LNCAP (cell line): ENCODE results near the gene TTC31.

ENCODE experiments used
- TF ChIP-seq, protein P1 (sequence below): fragments of 450-650 bp; IDR thresholded peaks from 2 replicates; pipeline ENCODE4 v1.5.1; 2017; ENCODE audit warnings: mild to moderate bottlenecking

TTC31 gene

DNA sequence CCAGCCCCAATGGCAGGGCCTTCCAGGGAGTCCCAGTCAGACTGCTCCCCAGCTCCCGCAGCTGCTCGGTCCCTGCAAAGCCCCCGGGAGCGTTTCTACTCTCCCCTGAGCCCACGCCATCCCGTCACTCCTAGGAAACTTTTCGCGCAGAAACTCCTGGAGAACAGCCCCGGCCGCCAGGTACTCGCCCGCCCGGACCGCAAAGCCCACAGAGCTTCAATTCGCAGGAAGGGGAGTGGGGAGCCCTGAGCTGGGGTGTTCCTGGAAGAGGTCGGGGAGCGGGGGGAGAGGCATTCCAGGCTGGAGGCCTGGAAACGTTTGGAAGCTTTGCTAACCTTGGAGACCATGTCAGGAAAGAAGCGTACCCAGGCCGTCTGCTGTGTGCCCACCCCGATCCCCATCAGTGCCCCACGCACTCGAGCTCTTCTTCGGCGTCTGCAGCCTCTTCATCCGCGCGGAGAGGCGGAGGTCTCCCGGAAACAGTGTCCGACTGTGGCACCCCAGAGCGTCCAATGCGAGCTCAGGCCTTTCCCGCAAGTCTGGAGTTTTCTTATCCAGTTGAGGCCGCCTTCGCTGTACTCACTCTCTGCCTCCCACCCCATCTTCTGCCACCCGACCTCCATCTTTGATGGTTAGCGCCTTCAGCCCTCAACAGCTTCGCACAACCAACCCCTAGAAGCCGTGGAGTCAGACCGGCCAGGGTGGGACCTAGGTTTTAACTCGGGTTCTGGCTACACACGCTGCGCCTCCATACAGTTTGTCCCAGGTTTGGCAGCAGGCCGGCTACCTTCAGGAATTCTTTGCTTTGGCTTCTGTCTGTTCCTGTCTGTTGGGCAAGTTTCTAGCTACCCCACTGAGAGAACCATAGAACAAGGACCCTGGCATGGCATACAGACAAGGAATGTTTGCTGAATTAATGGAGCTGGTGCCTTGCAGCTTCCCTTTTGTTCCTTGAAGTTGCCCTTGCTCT, 20.9 kb downstream of the TTC31 start:
- TF ChIP-seq, protein P1, sequence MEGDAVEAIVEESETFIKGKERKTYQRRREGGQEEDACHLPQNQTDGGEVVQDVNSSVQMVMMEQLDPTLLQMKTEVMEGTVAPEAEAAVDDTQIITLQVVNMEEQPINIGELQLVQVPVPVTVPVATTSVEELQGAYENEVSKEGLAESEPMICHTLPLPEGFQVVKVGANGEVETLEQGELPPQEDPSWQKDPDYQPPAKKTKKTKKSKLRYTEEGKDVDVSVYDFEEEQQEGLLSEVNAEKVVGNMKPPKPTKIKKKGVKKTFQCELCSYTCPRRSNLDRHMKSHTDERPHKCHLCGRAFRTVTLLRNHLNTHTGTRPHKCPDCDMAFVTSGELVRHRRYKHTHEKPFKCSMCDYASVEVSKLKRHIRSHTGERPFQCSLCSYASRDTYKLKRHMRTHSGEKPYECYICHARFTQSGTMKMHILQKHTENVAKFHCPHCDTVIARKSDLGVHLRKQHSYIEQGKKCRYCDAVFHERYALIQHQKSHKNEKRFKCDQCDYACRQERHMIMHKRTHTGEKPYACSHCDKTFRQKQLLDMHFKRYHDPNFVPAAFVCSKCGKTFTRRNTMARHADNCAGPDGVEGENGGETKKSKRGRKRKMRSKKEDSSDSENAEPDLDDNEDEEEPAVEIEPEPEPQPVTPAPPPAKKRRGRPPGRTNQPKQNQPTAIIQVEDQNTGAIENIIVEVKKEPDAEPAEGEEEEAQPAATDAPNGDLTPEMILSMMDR: no peak

DNA sequence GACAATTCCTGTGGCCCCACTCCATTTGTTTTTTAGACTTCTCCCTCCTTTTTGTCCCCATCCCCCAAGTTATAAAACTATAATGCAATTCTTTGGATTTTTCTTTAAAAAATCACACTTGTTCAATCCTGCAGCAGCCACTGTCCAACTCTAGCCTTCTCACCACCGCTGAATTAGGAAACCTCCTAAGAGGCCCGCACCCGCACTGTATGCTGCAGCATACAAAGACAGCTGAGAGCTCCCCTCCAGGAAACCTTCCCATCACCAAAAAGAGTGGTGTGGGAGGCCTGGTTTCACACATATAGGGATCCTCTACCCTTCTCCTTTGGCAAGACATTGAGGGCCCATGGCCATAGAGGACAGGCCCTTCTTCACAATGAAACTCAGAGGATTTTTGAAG, 21.7 kb downstream of the TTC31 start:
- TF ChIP-seq, protein P1: no peak

DNA sequence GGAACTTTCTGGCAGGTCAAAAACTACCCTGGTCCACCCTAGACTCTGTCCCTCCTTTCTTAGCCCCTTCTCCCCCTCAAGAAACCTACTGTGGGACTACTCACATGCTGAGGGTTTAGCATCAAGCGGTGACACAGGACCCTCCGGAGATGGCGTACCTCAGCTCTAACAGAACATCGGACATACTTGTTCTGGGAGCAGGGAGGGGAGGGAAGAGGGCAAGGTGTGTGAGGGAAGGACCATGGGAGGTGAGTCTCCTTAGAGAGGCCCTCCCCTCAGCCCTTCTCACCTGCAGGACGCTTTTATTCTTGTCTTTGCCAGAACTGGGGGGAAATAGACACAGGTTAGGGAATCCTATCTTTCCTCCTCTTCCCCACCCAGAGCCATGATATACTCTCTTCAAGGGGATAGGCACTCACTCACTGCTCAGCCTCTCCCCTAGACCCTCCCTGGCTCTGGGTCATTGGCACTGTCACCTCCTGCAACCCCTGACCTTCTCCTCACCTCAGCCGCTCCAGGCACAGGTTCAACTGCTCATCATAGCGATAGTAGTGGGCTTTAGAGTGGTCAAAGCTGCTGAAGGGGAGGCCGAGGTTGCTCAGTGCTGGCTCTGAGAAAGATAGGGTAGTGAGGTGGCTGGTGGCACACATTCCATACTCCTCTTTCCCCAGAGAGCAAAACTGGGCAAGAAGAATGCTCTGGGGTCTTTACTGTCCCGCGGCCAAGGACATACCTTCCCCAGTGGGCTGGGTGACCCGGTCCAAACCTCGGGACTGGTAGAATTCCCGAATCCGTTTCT, 22.8 kb downstream of the TTC31 start:
- TF ChIP-seq, protein P1: no peak

DNA sequence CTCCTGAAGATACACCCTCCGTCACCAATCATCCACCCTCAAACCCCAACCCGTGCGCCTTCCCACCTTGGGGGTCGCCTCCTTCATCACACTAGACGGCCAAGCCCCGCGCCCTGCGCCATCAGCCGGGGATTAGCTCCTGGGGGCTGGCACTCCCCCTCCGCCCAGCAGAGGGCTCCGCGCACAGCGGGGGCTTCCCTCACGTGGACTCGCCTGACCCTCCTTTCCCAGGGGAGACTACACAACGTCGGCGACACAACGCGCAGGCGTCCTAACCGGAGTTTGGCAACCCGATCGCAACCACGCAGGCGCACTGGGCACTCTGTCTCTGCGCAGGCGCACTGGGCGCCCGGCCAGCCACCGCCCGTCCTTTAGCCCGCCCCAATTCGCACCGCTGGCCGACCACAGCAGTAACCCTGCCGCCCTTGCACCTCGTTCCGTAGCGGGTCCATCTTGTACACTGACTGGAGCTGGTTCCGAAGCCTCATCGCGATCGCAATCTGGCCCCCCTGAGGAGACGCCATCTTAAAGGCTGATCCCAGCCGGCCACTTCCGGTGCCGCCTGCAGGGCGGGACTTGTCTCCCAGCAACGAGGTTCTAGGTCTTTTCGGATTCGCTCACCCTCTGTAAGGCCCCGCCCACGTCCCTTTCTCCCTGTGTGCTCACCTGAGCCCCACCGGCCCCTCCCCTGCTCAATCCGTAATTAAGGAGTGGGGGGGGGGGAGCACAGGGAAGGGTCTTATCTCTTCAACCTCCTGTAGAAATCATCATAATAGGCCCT, 24.5 kb downstream of the TTC31 start, which contains the start of gene PCGF1:
Gene PCGF1 (minus strand): TSS at position 551 of the 781 bp plus-strand sequence. CDS start 27 bp downstream, at position 524.
- TF ChIP-seq, protein P1: no peak

DNA sequence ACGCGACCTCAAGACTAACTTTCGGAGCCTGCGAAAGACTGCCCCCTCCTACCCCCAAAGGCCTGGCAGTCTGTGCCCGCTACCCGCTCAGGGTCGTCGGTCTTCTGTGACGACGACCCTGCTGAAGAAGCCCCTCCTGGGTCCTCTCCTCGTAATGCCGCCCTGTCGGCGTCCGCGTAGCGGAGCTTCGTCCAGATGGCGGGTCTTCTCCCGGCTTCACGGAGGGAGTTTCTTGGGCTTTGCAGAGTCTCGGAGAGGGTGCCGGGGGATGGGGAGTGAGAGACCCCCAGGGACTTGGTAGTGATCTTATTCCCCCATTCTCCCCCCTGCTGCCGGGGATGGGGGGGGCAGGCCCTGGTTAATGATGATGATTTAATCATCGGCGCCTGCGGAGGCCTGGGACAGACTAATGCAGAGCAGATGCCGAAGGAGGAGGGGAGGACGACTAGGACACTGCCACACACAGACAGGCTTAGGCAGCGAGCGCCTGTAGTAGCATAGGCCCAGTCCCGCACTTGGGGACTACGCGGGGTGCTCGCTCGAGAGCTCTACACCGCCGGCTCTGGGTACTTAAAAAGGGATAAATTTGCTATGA, 25.1 kb downstream of the TTC31 start:
- TF ChIP-seq, protein P1: no peak

DNA sequence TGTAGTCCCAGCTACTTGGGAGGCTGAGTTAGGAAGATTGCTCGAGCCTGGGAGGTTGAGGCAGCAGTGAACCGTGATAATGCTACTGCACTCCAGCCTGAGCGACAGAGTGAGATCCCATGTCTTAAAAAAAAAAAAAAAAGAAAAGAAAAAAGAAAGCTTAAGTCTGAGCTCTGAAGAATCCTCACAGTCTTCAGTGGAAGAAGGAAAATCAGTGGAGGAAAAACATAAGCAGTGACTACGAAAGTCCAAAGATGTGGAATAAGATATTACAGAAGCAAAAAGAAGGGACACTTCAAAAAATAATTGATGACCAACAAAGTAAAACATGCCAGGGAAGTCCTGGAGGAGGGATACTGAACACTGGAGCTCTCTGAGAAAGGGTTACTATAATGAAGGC, 27.4 kb downstream of the TTC31 start:
- TF ChIP-seq, protein P1: no peak
